Dermis blood vessel endothelial cell (primary cell): ENCODE data around the gene KRT31. TPM values are rescaled to one million over a fixed set of nuclear protein-coding genes. Genes with fewer than 3 reads are reported as not detected.
"Not testable (repeated sequence)": the region's sequence is repeated elsewhere in the genome, so short reads cannot be mapped to it uniquely, and the experiment has no call there.

Source experiments
- DNase-seq: peaks from one replicate; pipeline ENCODE4 v3.0.0; 2010
- total RNA-seq: library from RNA; depleted of rRNA; stranded (reverse); fragments of >200 nt; gene quantifications from 2 replicates; pipeline ENCODE4 v1.2.3, GENCODE V29; 2014

KRT31 gene
- total RNA-seq, 1 donor from 2014 or later = not detected

GRCh38 chr17:41386227-41386626 is 11.2 kb downstream of the KRT31 start:
- no peak for DNase-seq

GRCh38 chr17:41383690-41384089 is 13.7 kb downstream of the KRT31 start:
- DNase-seq = no peak

GRCh38 chr17:41382394-41382793 is 15.0 kb downstream of the KRT31 start:
- no peak for DNase-seq

GRCh38 chr17:41381943-41382342 is 15.5 kb downstream of the KRT31 start, which contains the start of gene KRT34:
KRT34 (minus strand) TSS chr17:41382306; CDS start chr17:41382246, 60 bp downstream.
- not testable (repeated sequence) for DNase-seq

GRCh38 chr17:41380091-41380490 is 17.3 kb downstream of the KRT31 start:
- not testable (repeated sequence) for DNase-seq

- peak; percentile 2 for DNase-seq
Measured at GRCh38 chr17:41377546-41377945, 19.9 kb downstream of the KRT31 start.

- DNase-seq = no peak
Measured at GRCh38 chr17:41369713-41370112, 27.7 kb downstream of the KRT31 start, which contains the start of gene KRT33B. KRT33B (minus strand) TSS chr17:41369813; CDS start chr17:41369750, 63 bp downstream.

GRCh38 chr17:41369023-41369422 is 28.4 kb downstream of the KRT31 start:
- no peak for DNase-seq

- DNase-seq = no peak
Measured at GRCh38 chr17:41367426-41368075, 29.9 kb downstream of the KRT31 start.

- DNase-seq = no peak
Measured at GRCh38 chr17:41366070-41366469, 31.3 kb downstream of the KRT31 start.

- no peak for DNase-seq
Measured at GRCh38 chr17:41363881-41364280, 33.5 kb downstream of the KRT31 start.

GRCh38 chr17:41360296-41360995 is 37.0 kb downstream of the KRT31 start:
- no peak for DNase-seq

- DNase-seq = no peak
Measured at GRCh38 chr17:41354536-41354935, 42.9 kb downstream of the KRT31 start.

GRCh38 chr17:41352597-41353366 is 44.6 kb downstream of the KRT31 start:
- peak; percentile 5 for DNase-seq

GRCh38 chr17:41351177-41351576 is 46.2 kb downstream of the KRT31 start:
- DNase-seq = no peak

GRCh38 chr17:41350381-41350878 is 47.0 kb downstream of the KRT31 start, which contains the start of gene KRT33A:
KRT33A (minus strand) TSS chr17:41350828; CDS start chr17:41350767, 61 bp downstream.
- not testable (repeated sequence) for DNase-seq

GRCh38 chr17:41347869-41348760 is 49.3 kb downstream of the KRT31 start:
- DNase-seq = no peak

- DNase-seq = not testable (repeated sequence)
Measured at GRCh38 chr17:41346421-41346820, 51.0 kb downstream of the KRT31 start.

GRCh38 chr17:41345992-41346391 is 51.4 kb downstream of the KRT31 start:
- DNase-seq = no peak
